GM12872 (cell line): ENCODE measurements around the gene GPM6B.

Experiments used
- CTCF ChIP-seq: IDR thresholded peaks from 3 replicates; pipeline ENCODE4 v1.5.1; 2011; ENCODE audit warnings: low read depth, mild to moderate bottlenecking, low read length, moderate library complexity; ENCODE audit not compliant: insufficient read depth

Gene GPM6B

GRCh38 chrX:13816643-13817627, at the start of gene GPM6B:
Gene GPM6B (minus strand): TSS chrX:13817093. CDS start chrX:13816904, 189 bp downstream.
- no peak for TF ChIP-seq CTCF

- TF ChIP-seq CTCF, result no peak
Observed at GRCh38 chrX:13864264-13864663, 47.4 kb upstream of the GPM6B start.

GRCh38 chrX:13863324-13863723, 46.4 kb upstream of the GPM6B start:
- TF ChIP-seq CTCF, result no peak

GRCh38 chrX:13859724-13860123, 42.8 kb upstream of the GPM6B start:
- TF ChIP-seq CTCF, result no peak

GRCh38 chrX:13857804-13858203, 40.9 kb upstream of the GPM6B start:
- TF ChIP-seq CTCF, result no peak

GRCh38 chrX:13855689-13856450, 39.0 kb upstream of the GPM6B start:
- no peak for TF ChIP-seq CTCF

GRCh38 chrX:13854003-13854402, 37.1 kb upstream of the GPM6B start:
- TF ChIP-seq CTCF, result no peak
